Right renal pelvis (tissue), 4 donors: Measurements from ENCODE around the gene OR6A2. TPM values are rescaled to one million over a fixed set of nuclear protein-coding genes. Genes with fewer than 3 reads are reported as not detected.
"Not testable (repeated sequence)": the region's sequence is repeated elsewhere in the genome, so short reads cannot be mapped to it uniquely, and the experiment has no call there.

Experiments
- DNase-seq, 4 donors: peaks; one replicate each; pipeline ENCODE4 v3.0.0-alpha.2; 2013; ENCODE audit warnings: low read depth in 4 of 4, low spot score in 3 of 4, missing footprints in 1 of 4
- polyA plus RNA-seq, 4 donors: library from polyadenylated mRNA; unstranded; fragments of 120-200 nt; gene quantifications; one replicate each; pipeline ENCODE4 v1.2.1, GENCODE V29; 2013; ENCODE audit not compliant: insufficient read length in 4 of 4

OR6A2 gene
- polyA plus RNA-seq: under 1 TPM in 2 of 4 donors, not detected in 2; 0.01 to 0.04 TPM

- no peak for DNase-seq
These were observed at the start of gene OR6A2 for GRCh38 chr11:6799402-6799801. Gene OR6A2, minus strand, starts transcription at chr11:6799689. Its CDS starts 3,981 bp downstream, at chr11:6795708.

- DNase-seq: no peak
These were observed 45.9 kb upstream of the OR6A2 start, which contains the start of gene OR10A5 for GRCh38 chr11:6845383-6845782. Gene OR10A5, plus strand, starts transcription at chr11:6845683. Its CDS starts 0 bp downstream, at chr11:6845683.

GRCh38 chr11:6844356-6844755 is 44.9 kb upstream of the OR6A2 start:
- no peak for DNase-seq

GRCh38 chr11:6843670-6844069 is 44.2 kb upstream of the OR6A2 start:
- DNase-seq: no peak

- no peak for DNase-seq
These were observed 42.2 kb upstream of the OR6A2 start for GRCh38 chr11:6841694-6842093.

GRCh38 chr11:6834021-6834420 is 34.5 kb upstream of the OR6A2 start:
- DNase-seq: no peak

- DNase-seq: no peak
These were observed 33.9 kb upstream of the OR6A2 start for GRCh38 chr11:6833356-6833755.

GRCh38 chr11:6828103-6828502 is 28.6 kb upstream of the OR6A2 start:
- no peak for DNase-seq

GRCh38 chr11:6825231-6825744 is 25.8 kb upstream of the OR6A2 start:
- no peak for DNase-seq

GRCh38 chr11:6824136-6824823 is 24.8 kb upstream of the OR6A2 start:
- DNase-seq: no peak

GRCh38 chr11:6818967-6819366 is 19.5 kb upstream of the OR6A2 start:
- no peak for DNase-seq

- DNase-seq: no peak
These were observed 18.2 kb upstream of the OR6A2 start for GRCh38 chr11:6817694-6818093.

GRCh38 chr11:6813656-6814055 is 14.2 kb upstream of the OR6A2 start:
- no peak for DNase-seq

GRCh38 chr11:6812390-6813005 is 13.0 kb upstream of the OR6A2 start:
- peak in 3 of 4 donors; percentile 4 to 16 (median 7) for DNase-seq

GRCh38 chr11:6801075-6801474 is 1.6 kb upstream of the OR6A2 start:
- DNase-seq: not testable (repeated sequence)

GRCh38 chr11:6794639-6795038 is 4.8 kb downstream of the OR6A2 start:
- DNase-seq: no peak

GRCh38 chr11:6790546-6790945 is 8.9 kb downstream of the OR6A2 start:
- no peak for DNase-seq

GRCh38 chr11:6782720-6783119 is 16.8 kb downstream of the OR6A2 start, which contains the start of gene OR2AG1:
Gene OR2AG1, plus strand, starts transcription at chr11:6783020. Its CDS starts 2,018 bp downstream, at chr11:6785038.
- no peak for DNase-seq

- no peak for DNase-seq
These were observed 18.7 kb downstream of the OR6A2 start for GRCh38 chr11:6780829-6781228.

- no peak for DNase-seq
These were observed 21.0 kb downstream of the OR6A2 start for GRCh38 chr11:6778518-6778917.

- DNase-seq: no peak
These were observed 27.3 kb downstream of the OR6A2 start, which contains the start of gene OR2AG2 for GRCh38 chr11:6771926-6772893. Gene OR2AG2, minus strand, starts transcription at chr11:6771976. Its CDS starts 3,019 bp downstream, at chr11:6768957.
